Lung (tissue), 12 donors: ENCODE measurements around the gene KBTBD12. TPM values are rescaled to one million over a fixed set of nuclear protein-coding genes. Genes with fewer than 3 reads are reported as not detected.

Experiments
- ATAC-seq: fragments of 200-7000 bp; cut with Tn5 transposase; one replicate; pipeline ENCODE4 v1.9.1; 2020; ENCODE audit warnings: moderate number of reproducible peaks; ENCODE audit not compliant: insufficient read depth, low FRiP score
- DNase-seq, 3 donors: peaks; one replicate each; pipeline ENCODE4 v3.0.0-alpha.2; 2013 to 2017
- H3K27ac ChIP-seq, 2 donors: one replicate each; pipeline ENCODE4 v1.5.1; 2013; ENCODE audit warnings: mild to moderate bottlenecking in 2 of 2, moderate library complexity in 2 of 2, control low read depth in 1 of 2, inconsistent platforms in 1 of 2, low read depth in 1 of 2, low read length in 1 of 2
- H3K27me3 ChIP-seq, 3 donors: one replicate each; pipeline ENCODE4 v1.5.1; 2013; ENCODE audit warnings: low read length in 2 of 3; ENCODE audit not compliant: control insufficient read depth in 3 of 3, insufficient read depth in 3 of 3
- H3K36me3 ChIP-seq, 4 donors: one replicate each; pipeline ENCODE4 v1.5.1; 2013; ENCODE audit warnings: low read length in 4 of 4, mild to moderate bottlenecking in 1 of 4, moderate library complexity in 1 of 4; ENCODE audit not compliant: control insufficient read depth in 4 of 4, insufficient read depth in 4 of 4
- H3K4me1 ChIP-seq, 5 donors: one replicate each; pipeline ENCODE4 v1.5.1; 2013; ENCODE audit warnings: low read length in 5 of 5, mild to moderate bottlenecking in 2 of 5, moderate library complexity in 1 of 5; ENCODE audit not compliant: control insufficient read depth in 5 of 5, insufficient read depth in 5 of 5
- H3K4me3 ChIP-seq: one replicate; pipeline ENCODE4 v1.5.1; 2013; ENCODE audit warnings: mild to moderate bottlenecking, control low read depth, moderate library complexity
- H3K9ac ChIP-seq, 2 donors: one replicate each; pipeline ENCODE4 v1.5.1; 2013; ENCODE audit warnings: low read length in 2 of 2, control low read depth in 1 of 2; ENCODE audit not compliant: insufficient read depth in 1 of 2
- H3K9me3 ChIP-seq, 4 donors: one replicate each; pipeline ENCODE4 v1.5.1; 2013; ENCODE audit warnings: low read length in 3 of 4, mild to moderate bottlenecking in 1 of 4, moderate library complexity in 1 of 4; ENCODE audit not compliant: control insufficient read depth in 4 of 4, insufficient read depth in 3 of 4
- CTCF ChIP-seq: IDR thresholded peaks from 2 replicates; pipeline ENCODE4 v1.5.1; 2012; ENCODE audit warnings: mild to moderate bottlenecking; ENCODE audit errors: control extremely low read depth, extremely low read depth
- whole genome bisulfite sequencing, 2 donors: extraction: QIAGEN DNeasy Blood & Tissue Kit; methylation state at CpG; one replicate each; pipeline ENCODE4 v1.1.7; 2013; 5-methylcytosine and 5-hydroxymethylcytosine counted together
- polyA plus RNA-seq, 2 donors: library from polyadenylated mRNA; stranded (reverse); fragments of 200-250 nt; gene quantifications; one replicate each; pipeline ENCODE4 v1.2.1, GENCODE V29; 2013
- total RNA-seq, 2 donors: library from RNA; depleted of rRNA in 1 of 2; stranded (reverse); fragments of >200 nt in 1 of 2; gene quantifications; one replicate each; pipeline ENCODE4 v1.2.1, GENCODE V29; 2014 to 2021
- donor health status: control.
- donor health status: control.
- donor health status: Bipolar disorder and iron deficiency.
- donor health status: healthy.
- donor health status: DM: yes; HTN: yes; CAD: no.

The KBTBD12 gene
- total and polyA plus RNA-seq, 4 donors: 0.29 to 3.1 (median 0.62) TPM

- WGBS, 2 donors: 67 to 89% methylated on average over 1 of the region's 1 CpG
- ATAC-seq: no peak
These were observed 52.3 kb downstream of the KBTBD12 start for GRCh38 chr3:127967316-127967715.

GRCh38 chr3:127970966-127971592, 56.0 kb downstream of the KBTBD12 start:
- peak; percentile 45 for TF ChIP-seq CTCF

More at GRCh38 chr3:127967316-127967715, 52.3 kb downstream of the KBTBD12 start:
- Histone ChIP-seq H3K27me3 (no peaks in the 10 kb centered on the region), H3K36me3 (peaks cover 0 to 3% (median 0%) of the 10 kb centered on the region in 4 donors), H3K4me1 (peaks cover 0 to 9% (median 0%) of the 10 kb centered on the region in 5 donors), H3K27ac (no peak overlapping the region), H3K9ac (no peak overlapping the region), H3K9me3 (no peaks in the 10 kb centered on the region), H3K4me3 (no peak overlapping the region)
- no peak for TF ChIP-seq CTCF
- peak in 2 of 3 donors; percentile 55 to 70 for DNase-seq

GRCh38 chr3:127974226-127974625, 59.2 kb downstream of the KBTBD12 start:
- no peak for ATAC-seq
- peaks cover 0 to 11% (median 4%) of the 10 kb centered on the region in 3 donors for H3K27me3 ChIP-seq
- WGBS, 2 donors: 87 to 89% methylated on average over 2 of the region's 2 CpGs
- no peaks in the 10 kb centered on the region for H3K4me1 ChIP-seq
- no peak for DNase-seq
- no peak overlapping the region for H3K9ac ChIP-seq
- H3K9me3 ChIP-seq: no peaks in the 10 kb centered on the region
- peaks cover 0 to 3% (median 0%) of the 10 kb centered on the region in 4 donors for H3K36me3 ChIP-seq
- no peak overlapping the region for H3K27ac ChIP-seq
- no peak overlapping the region for H3K4me3 ChIP-seq
- TF ChIP-seq CTCF: no peak

More at GRCh38 chr3:127970966-127971592, 56.0 kb downstream of the KBTBD12 start:
- peaks cover 0 to 9% (median 0%) of the 10 kb centered on the region in 5 donors for H3K4me1 ChIP-seq
- H3K9ac ChIP-seq: no peak overlapping the region
- WGBS, 2 donors: 73 to 84% methylated on average over 4 of the region's 4 CpGs
- H3K27me3 ChIP-seq: peaks cover 0 to 11% (median 0%) of the 10 kb centered on the region in 3 donors
- no peak for ATAC-seq
- no peaks in the 10 kb centered on the region for H3K9me3 ChIP-seq
- H3K27ac ChIP-seq: no peak overlapping the region
- no peak overlapping the region for H3K4me3 ChIP-seq
- H3K36me3 ChIP-seq: peaks cover 0 to 3% (median 0%) of the 10 kb centered on the region in 4 donors
- peak; percentile 27 to 74 (median 59) for DNase-seq
